Suprapubic skin (tissue), 4 donors: ENCODE measurements around the gene PRSS1.

ENCODE experiments used
- CTCF ChIP-seq, 2 donors: fragments of 200-600 bp in 1 of 2; fragments of 450-650 bp in 1 of 2; sonication (generic) in 1 of 2; IDR thresholded peaks; one replicate each; pipeline ENCODE4 v1.5.1; 2016 to 2019; ENCODE audit warnings: antibody characterized with exemption in 2 of 2, mild to moderate bottlenecking in 1 of 2, moderate library complexity in 1 of 2
- EP300 ChIP-seq: sonication (generic); formaldehyde crosslinking; IDR thresholded peaks from one replicate; pipeline ENCODE4 v1.6.1; 2017; ENCODE audit warnings: antibody characterized with exemption
- POLR2A ChIP-seq, 2 donors: fragments of 450-650 bp; IDR thresholded peaks; one replicate each; pipeline ENCODE4 v1.6.1; 2017; ENCODE audit warnings: antibody characterized with exemption in 2 of 2, mild to moderate bottlenecking in 2 of 2, moderate library complexity in 2 of 2
- POLR2AphosphoS5 ChIP-seq, 3 donors: sonication (generic); formaldehyde crosslinking; IDR thresholded peaks; one replicate each; pipeline ENCODE4 v1.6.1; 2017; ENCODE audit warnings: antibody characterized with exemption in 3 of 3

DNA sequence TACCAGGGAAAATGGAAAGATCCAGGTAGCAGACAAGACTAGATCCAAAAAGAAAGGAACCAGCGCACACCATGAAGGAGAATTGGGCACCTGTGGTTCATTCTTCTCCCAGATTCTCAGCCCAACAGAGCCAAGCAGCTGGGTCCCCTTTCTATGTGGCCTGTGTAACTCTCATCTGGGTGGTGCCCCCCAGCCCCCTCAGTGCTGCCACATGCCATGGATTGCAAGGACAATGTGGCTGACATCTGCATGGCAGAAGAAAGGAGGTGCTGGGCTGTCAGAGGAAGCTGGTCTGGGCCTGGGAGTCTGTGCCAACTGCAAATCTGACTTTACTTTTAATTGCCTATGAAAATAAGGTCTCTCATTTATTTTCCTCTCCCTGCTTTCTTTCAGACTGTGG, 42.9 kb downstream of the PRSS1 start:
- TF ChIP-seq POLR2A (IDR thresholded peaks at IDR 0.05) (no peak), CTCF (IDR thresholded peaks at IDR 0.05) (no peak), EP300 (no peak), POLR2AphosphoS5 (IDR thresholded peaks at IDR 0.05) (no peak)
